GM12878 (cell line): ENCODE measurements around the gene M1AP. TPM values are rescaled to one million over a fixed set of nuclear protein-coding genes. Genes with fewer than 3 reads are reported as not detected.

ENCODE experiments used
- ATAC-seq: fragments of 200-7000 bp; cut with Tn5 transposase; 3 replicates; pipeline ENCODE4 v1.9.1; 2020; ENCODE audit warnings: mild to moderate bottlenecking, moderate library complexity
- BruUV-seq: library from RNA; stranded (reverse); fragments of 400-500 nt; replicated peaks from 2 replicates; lab custom pipeline; 2021; lab: Mats Ljungman, UMichigan
- CTCF ChIA-PET: fragments of 300-600 bp; sonication (Branson Sonifier 250); formaldehyde crosslinking; extraction: SDS; loops from one replicate; lab custom pipeline; 2021; ENCODE audit warnings: inconsistent platforms; lab: Yijun Ruan, JAX
- POLR2A ChIA-PET: fragments of 350-600 bp; formaldehyde crosslinking; extraction: SDS; loops from one replicate; lab custom pipeline; 2021; ENCODE audit warnings: inconsistent platforms; lab: Charles Lee
- RAD21 ChIA-PET: fragments of 300-600 bp; sonication (Branson Sonifier 250); formaldehyde crosslinking; loops from one replicate; lab custom pipeline; 2023; ENCODE audit warnings: antibody characterized with exemption; ENCODE audit not compliant: unreplicated experiment; lab: Charles Lee
- SMC1A ChIA-PET: fragments of 300-600 bp; sonication (Branson Sonifier 250); formaldehyde crosslinking; loops from one replicate; lab custom pipeline; 2023; ENCODE audit not compliant: unreplicated experiment, uncharacterized antibody; lab: Charles Lee
- DNase-seq: peaks from one replicate; pipeline ENCODE4 v3.0.0-alpha.2; 2011; ENCODE audit warnings: low read depth, low spot score
- FAIRE-seq: peaks from 3 replicates; lab custom pipeline; 2011; peaks lifted over from hg19 to GRCh38; lab: Jason Lieb, UNC
- H2AFZ ChIP-seq: 2 replicates; pipeline ENCODE4 v1.6.0; 2011; ENCODE audit warnings: low read depth, low read length, control low read depth; ENCODE audit not compliant: control insufficient read depth
- H3K27ac ChIP-seq: 2 replicates; pipeline ENCODE4 v1.5.1; 2011; ENCODE audit warnings: control low read depth; ENCODE audit not compliant: control insufficient read depth, insufficient read depth
- H3K27me3 ChIP-seq, 2 experiments: replicated peaks in 1 of 2; 2 replicates each; pipeline versions ENCODE4 v1.6.0 to v1.6.1; 2011; ENCODE audit warnings: low read length in 1 of 2; ENCODE audit not compliant: control insufficient read depth in 2 of 2, insufficient read depth in 2 of 2
- H3K36me3 ChIP-seq, 2 experiments: 2 replicates each; pipeline ENCODE4 v1.5.1; 2011; ENCODE audit warnings: low read length in 1 of 2; ENCODE audit not compliant: control insufficient read depth in 2 of 2, insufficient read depth in 2 of 2
- H3K4me1 ChIP-seq: 2 replicates; pipeline ENCODE4 v1.6.1; 2011; ENCODE audit warnings: mild to moderate bottlenecking, low read length, moderate library complexity, mixed read lengths; ENCODE audit not compliant: control insufficient read depth, insufficient read depth
- H3K4me2 ChIP-seq: 2 replicates; pipeline ENCODE4 v1.6.0; 2011; ENCODE audit warnings: control low read depth; ENCODE audit not compliant: control insufficient read depth, insufficient read depth
- H3K4me3 ChIP-seq: fragments of 200-600 bp; sonication (generic); 2 replicates; pipeline ENCODE4 v1.5.1; 2016
- H3K79me2 ChIP-seq: 2 replicates; pipeline ENCODE4 v1.6.0; 2011; ENCODE audit warnings: low read length; ENCODE audit not compliant: control insufficient read depth, insufficient read depth
- H3K9ac ChIP-seq: 2 replicates; pipeline ENCODE4 v1.8.0; 2011; ENCODE audit warnings: low read length, control low read depth, mixed read lengths; ENCODE audit not compliant: control insufficient read depth, insufficient read depth
- H3K9me3 ChIP-seq: replicated peaks from 3 replicates; pipeline ENCODE4 v1.5.1; 2011; ENCODE audit warnings: mild to moderate bottlenecking, low read length; ENCODE audit not compliant: control insufficient read depth, insufficient read depth
- H4K20me1 ChIP-seq: 2 replicates; pipeline ENCODE4 v1.6.0; 2011; ENCODE audit not compliant: control insufficient read depth, insufficient read depth
- CBX3 ChIP-seq: fragments of 200-600 bp; sonication (generic); IDR thresholded peaks from 2 replicates; pipeline ENCODE4 v1.6.1; 2016; ENCODE audit warnings: low read depth, borderline replicate concordance
- CREM ChIP-seq: IDR thresholded peaks from 2 replicates; pipeline ENCODE4 v1.6.1; 2014; ENCODE audit warnings: antibody characterized with exemption, low read depth
- FOXK2 ChIP-seq: fragments of 450-650 bp; IDR thresholded peaks from 2 replicates; pipeline ENCODE4 v1.6.1; 2017; ENCODE audit warnings: mild to moderate bottlenecking, moderate library complexity
- FOXM1 ChIP-seq: IDR thresholded peaks from 2 replicates; pipeline ENCODE4 v1.6.1; 2012; ENCODE audit warnings: low read depth, mild to moderate bottlenecking, inconsistent platforms, low read length, moderate library complexity
- HDAC2 ChIP-seq: fragments of 200-600 bp; sonication (generic); IDR thresholded peaks from 2 replicates; pipeline ENCODE4 v1.6.1; 2017
- HDAC6 ChIP-seq: fragments of 200-600 bp; sonication (generic); IDR thresholded peaks from one replicate; pipeline ENCODE4 v1.8.0; 2017; ENCODE audit warnings: antibody characterized with exemption; ENCODE audit not compliant: unreplicated experiment
- JUNB ChIP-seq: IDR thresholded peaks from 2 replicates; pipeline ENCODE4 v1.6.1; 2016; ENCODE audit warnings: antibody characterized with exemption, mild to moderate bottlenecking
- MEF2A ChIP-seq: IDR thresholded peaks from 2 replicates; pipeline ENCODE4 v1.6.1; 2011; ENCODE audit warnings: low read depth, mild to moderate bottlenecking, low read length, moderate library complexity; ENCODE audit not compliant: insufficient read depth
- MTA3 ChIP-seq: IDR thresholded peaks from 2 replicates; pipeline ENCODE4 v1.6.1; 2012; ENCODE audit warnings: low read length, inconsistent platforms, borderline replicate concordance
- NBN ChIP-seq: fragments of 450-650 bp; IDR thresholded peaks from 2 replicates; pipeline ENCODE4 v1.6.1; 2016
- PAX5 ChIP-seq: IDR thresholded peaks from 2 replicates; pipeline ENCODE4 v1.6.1; 2011; ENCODE audit warnings: low read depth, low read length, borderline replicate concordance
- PML ChIP-seq: IDR thresholded peaks from 2 replicates; pipeline ENCODE4 v1.6.1; 2012; ENCODE audit warnings: low read length, inconsistent platforms
- RB1 ChIP-seq: fragments of 450-650 bp; formaldehyde crosslinking; IDR thresholded peaks from 2 replicates; pipeline ENCODE4 v1.6.1; 2017; ENCODE audit warnings: mild to moderate bottlenecking, borderline replicate concordance
- RELA ChIP-seq: fragments of 450-650 bp; IDR thresholded peaks from 2 replicates; pipeline ENCODE4 v1.8.0; 2014; ENCODE audit warnings: borderline replicate concordance; ENCODE audit not compliant: partially characterized antibody
- SIN3A ChIP-seq: IDR thresholded peaks from 2 replicates; pipeline ENCODE4 v1.6.1; 2012; ENCODE audit warnings: low read depth, low read length, improper control_type of control experiment
- SMC3 ChIP-seq: IDR thresholded peaks from 2 replicates; pipeline ENCODE4 v1.6.1; 2011; ENCODE audit warnings: low read length, improper control_type of control experiment, borderline replicate concordance
- SPI1 ChIP-seq: IDR thresholded peaks from 2 replicates; pipeline ENCODE4 v1.6.1; 2011; ENCODE audit warnings: low read depth, mild to moderate bottlenecking, low read length, moderate library complexity, borderline replicate concordance; ENCODE audit not compliant: insufficient read depth
- STAT3 ChIP-seq: IDR thresholded peaks from 2 replicates; pipeline ENCODE4 v1.6.1; 2011; ENCODE audit warnings: low read depth, low read length, improper control_type of control experiment
- YBX1 ChIP-seq: fragments of 450-650 bp; IDR thresholded peaks from 2 replicates; pipeline ENCODE4 v1.6.1; 2016; ENCODE audit warnings: antibody characterized with exemption
- ZNF622 ChIP-seq: fragments of 450-650 bp; IDR thresholded peaks from 2 replicates; pipeline ENCODE4 v1.6.1; 2017; ENCODE audit warnings: mild to moderate bottlenecking, inconsistent platforms
- ZSCAN29 ChIP-seq: fragments of 450-650 bp; IDR thresholded peaks from 2 replicates; pipeline ENCODE4 v1.6.1; 2017; ENCODE audit warnings: mild to moderate bottlenecking, moderate library complexity
- WGBS: methylation state at CpG from one replicate; pipeline ENCODE4 v1.1.6; 2016; ENCODE audit warnings: low lambda C conversion rate; ENCODE audit not compliant: insufficient replicate concordance, insufficient coverage; ENCODE audit errors: missing lambda C conversion rate; 5-methylcytosine and 5-hydroxymethylcytosine counted together
- in situ Hi-C: fragments of 300-500 bp; cut with MboI; formaldehyde crosslinking; loops from 9 replicates; pipeline ENCODE4 v1.14.3; 2018; ENCODE audit warnings: mixed read lengths
- intact Hi-C: fragments of 100-400 bp; cut with micrococcal nuclease; formaldehyde crosslinking; loops from one replicate; pipeline ENCODE4 v1.14.2; 2022; ENCODE audit not compliant: unreplicated experiment
- polyA plus RNA-seq, 11 experiments: library from polyadenylated mRNA; depleted of rRNA in 4 of 11; unstranded in 6 of 11; stranded (reverse) in 5 of 11; fragments of >200 nt; fragmentation: Nextera tagmentation in 4 of 11; fragmentation: Illumina TruSeq in 1 of 11; extraction: Ambion mirVana in 4 of 11; extraction: Trizol in 1 of 11; gene quantifications; 1 replicate in 1 of 11; 2 replicates in 10 of 11; pipeline versions ENCODE4 v1.2.1 to v1.2.3, GENCODE V29; 2011 to 2016; ENCODE audit warnings: inconsistent platforms in 2 of 11, missing spikeins in 2 of 11, low read depth in 1 of 11
- total RNA-seq, 4 experiments: library from RNA; depleted of rRNA in 3 of 4; stranded (reverse); fragments of >200 nt in 3 of 4; fragmentation: Illumina TruSeq in 1 of 4; extraction: Trizol in 1 of 4; gene quantifications; 2 replicates each; pipeline versions ENCODE4 v1.2.1 to v1.2.3, GENCODE V29; 2013 to 2021
- TF ChIP-seq, protein P1 (sequence below): fragments of 450-650 bp; conservative IDR thresholded peaks from 2 replicates; pipeline ENCODE4 v1.6.1; 2017; ENCODE audit warnings: mild to moderate bottlenecking, moderate library complexity

M1AP gene
- total and polyA plus RNA-seq, 10 of the 15 experiments (the other 5 are each of a cell fraction or from before 2014, with no cell fraction given): 0.04 to 0.32 (median 0.16) TPM; not detected in 4

DNA sequence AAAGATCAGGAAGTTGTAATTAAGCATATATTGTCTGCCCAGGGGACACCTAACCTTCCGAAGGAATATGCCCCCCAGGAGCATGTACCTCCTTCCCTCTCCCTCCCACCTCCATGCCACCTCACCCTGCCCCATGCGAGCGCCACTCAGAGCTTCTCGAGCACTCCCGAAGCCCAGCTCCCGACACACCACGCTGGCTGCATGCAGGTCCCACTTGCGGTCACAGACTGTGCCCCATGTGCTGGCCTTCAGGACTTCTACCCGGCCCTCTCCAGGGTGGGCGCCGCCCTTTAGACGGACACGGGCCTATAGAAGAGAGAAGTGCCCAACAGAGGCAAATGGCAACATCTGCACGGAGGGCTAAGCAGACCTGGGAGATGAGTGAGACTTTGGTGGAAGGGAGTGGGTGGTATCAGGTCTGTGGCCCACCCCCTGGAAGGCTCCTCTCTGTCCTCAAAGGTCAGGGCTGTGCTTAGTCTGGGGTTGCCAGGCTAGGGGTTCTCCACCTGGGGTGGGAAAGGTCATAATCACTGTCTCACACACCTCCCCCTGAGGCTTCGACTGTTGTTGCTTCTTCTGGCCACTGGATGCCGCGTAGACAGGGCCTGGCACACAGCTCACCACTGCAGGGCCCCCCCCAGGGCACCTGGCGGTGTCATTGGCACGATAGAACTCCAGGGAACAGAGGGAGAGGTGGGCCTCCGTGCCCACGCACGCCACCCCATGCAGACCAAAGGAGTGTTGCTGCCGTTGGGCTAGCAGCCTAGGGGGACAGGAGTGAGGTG is 111.8 kb downstream of the M1AP start (continued):
- TF ChIP-seq HDAC6 (no peak), ZNF622 (no peak), NBN (no peak)
- TF ChIP-seq, all 136 proteins: peak for 2

DNA sequence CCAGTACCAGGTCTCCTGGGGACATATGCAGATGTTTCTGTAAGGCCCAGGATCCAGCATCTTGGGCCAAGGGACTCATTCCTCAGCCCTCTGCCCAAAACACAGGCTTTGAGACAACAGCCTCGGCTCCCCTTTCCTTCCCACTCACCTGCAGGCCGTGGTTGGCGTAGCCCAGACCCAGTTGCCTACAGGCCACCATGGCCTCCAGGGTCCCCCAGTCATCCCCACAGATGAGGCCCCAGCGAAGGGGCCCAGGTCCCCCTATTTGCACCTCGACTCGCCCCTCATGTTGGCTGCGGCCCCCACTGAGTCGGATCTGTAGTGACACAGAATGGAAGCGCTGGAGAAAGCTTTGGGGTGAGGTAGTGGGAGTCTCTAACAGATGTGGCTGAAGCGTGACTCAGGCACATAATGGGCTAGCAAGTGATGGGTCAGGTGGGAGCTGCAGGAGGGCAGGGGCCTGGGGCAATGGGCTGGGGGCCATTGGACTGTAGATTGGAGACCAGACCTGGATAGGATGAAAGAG is 112.6 kb downstream of the M1AP start:
- ChIA-PET SMC1A (interaction anchor here (9.9 kb wide), 1 partner anchor 51 kb away, joined by 208 read pairs; no protein-coding TSS in a partner anchor), CTCF (interaction anchor here (1.0 to 10.4 kb wide), 2 partner anchors 30 to 49 kb away, joined by 3 to 135 read pairs; partner anchors contain the start of gene PCGF1), RAD21 (no interaction called here), POLR2A (no interaction called here)
- Histone ChIP-seq H4K20me1 (no peaks in the 10 kb centered on the region), H3K79me2 (peaks cover 16% of the 10 kb centered on the region), H3K4me2 (no peak overlapping the region), H3K9ac (no peak overlapping the region), H3K36me3 (peaks cover 8 to 26% of the 10 kb centered on the region in 2 experiments), H3K27me3 (no peaks in the 10 kb centered on the region), H3K4me1 (peaks cover 28% of the 10 kb centered on the region), H3K9me3 (no peaks in the 10 kb centered on the region), H2AFZ (no peak overlapping the region), H3K4me3 (no peak overlapping the region), H3K27ac (no peak overlapping the region)
- no peak for DNase-seq
- intact Hi-C loops (no loop called here), in situ Hi-C loops (no loop called here)
- no peak for FAIRE-seq
- ATAC-seq: no peak
- WGBS: 78% methylated on average over 10 of the region's 10 CpGs
- no peak for TF ChIP-seq RB1
- TF ChIP-seq YBX1: no peak
- no peak for TF ChIP-seq MTA3
- TF ChIP-seq FOXM1: no peak
- TF ChIP-seq ZSCAN29: no peak
- no peak for TF ChIP-seq PAX5
- TF ChIP-seq CREM: no peak
- TF ChIP-seq STAT3: no peak
- no peak for TF ChIP-seq MEF2A
- TF ChIP-seq SPI1: no peak
- TF ChIP-seq, protein P1, sequence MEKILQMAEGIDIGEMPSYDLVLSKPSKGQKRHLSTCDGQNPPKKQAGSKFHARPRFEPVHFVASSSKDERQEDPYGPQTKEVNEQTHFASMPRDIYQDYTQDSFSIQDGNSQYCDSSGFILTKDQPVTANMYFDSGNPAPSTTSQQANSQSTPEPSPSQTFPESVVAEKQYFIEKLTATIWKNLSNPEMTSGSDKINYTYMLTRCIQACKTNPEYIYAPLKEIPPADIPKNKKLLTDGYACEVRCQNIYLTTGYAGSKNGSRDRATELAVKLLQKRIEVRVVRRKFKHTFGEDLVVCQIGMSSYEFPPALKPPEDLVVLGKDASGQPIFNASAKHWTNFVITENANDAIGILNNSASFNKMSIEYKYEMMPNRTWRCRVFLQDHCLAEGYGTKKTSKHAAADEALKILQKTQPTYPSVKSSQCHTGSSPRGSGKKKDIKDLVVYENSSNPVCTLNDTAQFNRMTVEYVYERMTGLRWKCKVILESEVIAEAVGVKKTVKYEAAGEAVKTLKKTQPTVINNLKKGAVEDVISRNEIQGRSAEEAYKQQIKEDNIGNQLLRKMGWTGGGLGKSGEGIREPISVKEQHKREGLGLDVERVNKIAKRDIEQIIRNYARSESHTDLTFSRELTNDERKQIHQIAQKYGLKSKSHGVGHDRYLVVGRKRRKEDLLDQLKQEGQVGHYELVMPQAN: no peak
- TF ChIP-seq RELA: no peak
- TF ChIP-seq SMC3: no peak
- no peak for TF ChIP-seq CBX3
- no peak for TF ChIP-seq PML
- no peak for TF ChIP-seq FOXK2
- no peak for TF ChIP-seq JUNB
- TF ChIP-seq SIN3A: no peak
- no peak for TF ChIP-seq HDAC2
- BruUV-seq: no TSS peak
